GM12878 (cell line): Measurements from ENCODE around the gene NEU4. TPM values are rescaled to one million over a fixed set of nuclear protein-coding genes. Genes with fewer than 3 reads are reported as not detected.
A peak's percentile ranks its signal among the peaks of the same experiment; 100 is the strongest.

ENCODE experiments used
- BHLHE40 ChIP-seq, 2 experiments: fragments of 450-650 bp in 1 of 2; IDR thresholded peaks; 2 replicates each; pipeline ENCODE4 v1.6.1; 2011 to 2017; ENCODE audit warnings: low read depth in 2 of 2, borderline replicate concordance in 1 of 2, improper control_type of control experiment in 1 of 2, low read length in 1 of 2, mild to moderate bottlenecking in 1 of 2
- DPF2 ChIP-seq: fragments of 450-650 bp; IDR thresholded peaks from 2 replicates; pipeline ENCODE4 v1.6.1; 2017; ENCODE audit warnings: mild to moderate bottlenecking
- EGR1 ChIP-seq, 2 experiments: IDR thresholded peaks; 1 replicate in 1 of 2; 2 replicates in 1 of 2; pipeline ENCODE4 v1.6.1; 2011 to 2012; ENCODE audit warnings: low read depth in 2 of 2, low read length in 2 of 2, borderline replicate concordance in 1 of 2, mild to moderate bottlenecking in 1 of 2, moderate library complexity in 1 of 2
- HCFC1 ChIP-seq: fragments of 150-350 bp; IDR thresholded peaks from 2 replicates; pipeline ENCODE4 v1.6.1; 2014; ENCODE audit warnings: low read length
- HDAC6 ChIP-seq: fragments of 200-600 bp; sonication (generic); IDR thresholded peaks from one replicate; pipeline ENCODE4 v1.8.0; 2017; ENCODE audit warnings: antibody characterized with exemption; ENCODE audit not compliant: unreplicated experiment
- IKZF1 ChIP-seq: fragments of 450-650 bp; conservative IDR thresholded peaks from 2 replicates; pipeline ENCODE4 v1.6.1; 2017; ENCODE audit warnings: antibody characterized with exemption, mild to moderate bottlenecking
- IKZF2 ChIP-seq, 2 experiments: fragments of 450-650 bp; IDR thresholded peaks; 2 replicates each; pipeline ENCODE4 v1.6.1; 2017; ENCODE audit warnings: mild to moderate bottlenecking in 2 of 2, moderate library complexity in 2 of 2
- IRF4 ChIP-seq: IDR thresholded peaks from 2 replicates; pipeline ENCODE4 v1.6.1; 2011; ENCODE audit warnings: low read depth, low read length
- KLF5 ChIP-seq: fragments of 450-650 bp; IDR thresholded peaks from 2 replicates; pipeline ENCODE4 v1.6.1; 2014; ENCODE audit warnings: mild to moderate bottlenecking; ENCODE audit not compliant: partially characterized antibody
- MEF2B ChIP-seq: fragments of 450-650 bp; IDR thresholded peaks from 2 replicates; pipeline ENCODE4 v1.6.1; 2018; ENCODE audit warnings: mild to moderate bottlenecking, moderate library complexity; ENCODE audit not compliant: partially characterized antibody, poor library complexity, severe bottlenecking
- NFYA ChIP-seq: IDR thresholded peaks from 2 replicates; pipeline ENCODE4 v1.6.1; 2011; ENCODE audit warnings: low read depth, mild to moderate bottlenecking, low read length, improper control_type of control experiment, borderline replicate concordance
- PAX5 ChIP-seq: IDR thresholded peaks from 2 replicates; pipeline ENCODE4 v1.6.1; 2011; ENCODE audit warnings: low read depth, low read length, borderline replicate concordance
- RFX5 ChIP-seq: IDR thresholded peaks from 2 replicates; pipeline ENCODE4 v1.6.1; 2011; ENCODE audit warnings: low read depth, low read length, improper control_type of control experiment
- SRF ChIP-seq, 2 experiments: IDR thresholded peaks; 2 replicates each; pipeline ENCODE4 v1.6.1; 2011; ENCODE audit warnings: low read depth in 2 of 2, low read length in 2 of 2, mild to moderate bottlenecking in 1 of 2, moderate library complexity in 1 of 2
- ZNF207 ChIP-seq: fragments of 450-650 bp; IDR thresholded peaks from 2 replicates; pipeline ENCODE4 v1.6.1; 2014; ENCODE audit warnings: antibody characterized with exemption, mild to moderate bottlenecking, borderline replicate concordance
- ZNF24 ChIP-seq: fragments of 450-650 bp; IDR thresholded peaks from 2 replicates; pipeline ENCODE4 v1.6.1; 2017; ENCODE audit warnings: antibody characterized with exemption, mild to moderate bottlenecking
- polyA plus RNA-seq, 11 experiments: library from polyadenylated mRNA; depleted of rRNA in 4 of 11; unstranded in 6 of 11; stranded (reverse) in 5 of 11; fragments of >200 nt; fragmentation: Nextera tagmentation in 4 of 11; fragmentation: Illumina TruSeq in 1 of 11; extraction: Ambion mirVana in 4 of 11; extraction: Trizol in 1 of 11; gene quantifications; 1 replicate in 1 of 11; 2 replicates in 10 of 11; pipeline versions ENCODE4 v1.2.1 to v1.2.3, GENCODE V29; 2011 to 2016; ENCODE audit warnings: inconsistent platforms in 2 of 11, missing spikeins in 2 of 11, low read depth in 1 of 11
- total RNA-seq, 4 experiments: library from RNA; depleted of rRNA in 3 of 4; stranded (reverse); fragments of >200 nt in 3 of 4; fragmentation: Illumina TruSeq in 1 of 4; extraction: Trizol in 1 of 4; gene quantifications; 2 replicates each; pipeline versions ENCODE4 v1.2.1 to v1.2.3, GENCODE V29; 2013 to 2021
- TF ChIP-seq, protein P1 (sequence below): fragments of 150-350 bp; IDR thresholded peaks from 2 replicates; pipeline ENCODE4 v1.6.1; 2016; ENCODE audit warnings: low read depth, low read length
- TF ChIP-seq, protein P2 (sequence below): fragments of 450-650 bp; IDR thresholded peaks from 2 replicates; pipeline ENCODE4 v1.6.1; 2017; ENCODE audit warnings: mild to moderate bottlenecking, moderate library complexity
- TF ChIP-seq, protein P3 (sequence below): IDR thresholded peaks from 2 replicates; pipeline ENCODE4 v1.6.1; 2011; ENCODE audit warnings: mild to moderate bottlenecking, low read depth, low read length, moderate library complexity; ENCODE audit not compliant: insufficient replicate concordance
- TF ChIP-seq, protein P4 (sequence below): fragments of 450-650 bp; IDR thresholded peaks from 2 replicates; pipeline ENCODE4 v1.6.1; 2014; ENCODE audit warnings: mild to moderate bottlenecking

NEU4 gene
- total and polyA plus RNA-seq, 10 of the 15 experiments (the other 5 are each of a cell fraction or from before 2014, with no cell fraction given) = 0.01 to 0.28 (median 0.14) TPM; not detected in 5

DNA sequence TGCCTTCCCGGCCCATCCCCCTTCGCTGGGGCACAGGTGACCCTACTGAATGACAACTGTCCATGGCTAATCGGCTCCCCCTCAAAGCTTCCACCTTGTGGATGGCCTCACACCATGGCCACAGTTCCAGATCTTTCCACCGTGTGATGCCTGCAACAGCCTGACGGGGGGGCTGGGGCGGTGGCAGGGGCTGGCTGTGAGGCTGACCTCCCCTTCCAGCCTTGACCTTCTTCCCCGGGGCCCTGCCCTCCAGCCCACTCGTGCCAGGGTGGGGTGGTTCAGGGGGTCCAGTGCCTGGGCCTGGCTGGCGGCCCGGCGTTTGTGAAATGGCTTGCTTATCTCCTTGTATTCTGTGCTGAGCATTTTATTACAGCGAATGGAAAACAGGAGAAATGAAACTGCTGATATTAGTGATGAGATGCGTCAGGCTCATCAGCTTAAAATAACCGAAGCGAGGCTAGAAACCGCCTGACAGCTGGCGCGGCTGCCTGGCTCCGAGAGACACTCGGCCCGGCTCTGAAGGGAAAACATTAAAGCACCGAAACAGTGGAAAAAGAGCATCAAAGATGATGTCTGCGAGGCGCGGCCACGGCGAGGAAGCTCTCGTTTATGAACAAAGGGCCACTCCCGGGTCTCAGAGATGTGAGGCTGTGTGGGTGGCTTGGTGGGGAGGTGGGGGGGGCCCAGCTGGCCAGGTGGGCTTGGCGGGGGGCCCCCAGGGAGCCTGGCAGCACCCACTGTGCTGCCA lies 50.6 kb downstream of the NEU4 start (continued):
- TF ChIP-seq KLF5 = peak; percentile 68
- TF ChIP-seq HCFC1 = no peak
- TF ChIP-seq RFX5 = no peak
- peak; percentile 78 for TF ChIP-seq PAX5
- TF ChIP-seq IKZF1 = peak; percentile 95
- TF ChIP-seq DPF2 = peak; percentile 84
- no peak for TF ChIP-seq NFYA
- TF ChIP-seq, protein P1, sequence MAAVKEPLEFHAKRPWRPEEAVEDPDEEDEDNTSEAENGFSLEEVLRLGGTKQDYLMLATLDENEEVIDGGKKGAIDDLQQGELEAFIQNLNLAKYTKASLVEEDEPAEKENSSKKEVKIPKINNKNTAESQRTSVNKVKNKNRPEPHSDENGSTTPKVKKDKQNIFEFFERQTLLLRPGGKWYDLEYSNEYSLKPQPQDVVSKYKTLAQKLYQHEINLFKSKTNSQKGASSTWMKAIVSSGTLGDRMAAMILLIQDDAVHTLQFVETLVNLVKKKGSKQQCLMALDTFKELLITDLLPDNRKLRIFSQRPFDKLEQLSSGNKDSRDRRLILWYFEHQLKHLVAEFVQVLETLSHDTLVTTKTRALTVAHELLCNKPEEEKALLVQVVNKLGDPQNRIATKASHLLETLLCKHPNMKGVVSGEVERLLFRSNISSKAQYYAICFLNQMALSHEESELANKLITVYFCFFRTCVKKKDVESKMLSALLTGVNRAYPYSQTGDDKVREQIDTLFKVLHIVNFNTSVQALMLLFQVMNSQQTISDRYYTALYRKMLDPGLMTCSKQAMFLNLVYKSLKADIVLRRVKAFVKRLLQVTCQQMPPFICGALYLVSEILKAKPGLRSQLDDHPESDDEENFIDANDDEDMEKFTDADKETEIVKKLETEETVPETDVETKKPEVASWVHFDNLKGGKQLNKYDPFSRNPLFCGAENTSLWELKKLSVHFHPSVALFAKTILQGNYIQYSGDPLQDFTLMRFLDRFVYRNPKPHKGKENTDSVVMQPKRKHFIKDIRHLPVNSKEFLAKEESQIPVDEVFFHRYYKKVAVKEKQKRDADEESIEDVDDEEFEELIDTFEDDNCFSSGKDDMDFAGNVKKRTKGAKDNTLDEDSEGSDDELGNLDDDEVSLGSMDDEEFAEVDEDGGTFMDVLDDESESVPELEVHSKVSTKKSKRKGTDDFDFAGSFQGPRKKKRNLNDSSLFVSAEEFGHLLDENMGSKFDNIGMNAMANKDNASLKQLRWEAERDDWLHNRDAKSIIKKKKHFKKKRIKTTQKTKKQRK = no peak
- no peak for TF ChIP-seq HDAC6
- TF ChIP-seq IKZF2 (IDR thresholded peaks at IDR 0.05) = peak; percentile 92 to 93
- TF ChIP-seq ZNF24 = no peak
- TF ChIP-seq, protein P2, sequence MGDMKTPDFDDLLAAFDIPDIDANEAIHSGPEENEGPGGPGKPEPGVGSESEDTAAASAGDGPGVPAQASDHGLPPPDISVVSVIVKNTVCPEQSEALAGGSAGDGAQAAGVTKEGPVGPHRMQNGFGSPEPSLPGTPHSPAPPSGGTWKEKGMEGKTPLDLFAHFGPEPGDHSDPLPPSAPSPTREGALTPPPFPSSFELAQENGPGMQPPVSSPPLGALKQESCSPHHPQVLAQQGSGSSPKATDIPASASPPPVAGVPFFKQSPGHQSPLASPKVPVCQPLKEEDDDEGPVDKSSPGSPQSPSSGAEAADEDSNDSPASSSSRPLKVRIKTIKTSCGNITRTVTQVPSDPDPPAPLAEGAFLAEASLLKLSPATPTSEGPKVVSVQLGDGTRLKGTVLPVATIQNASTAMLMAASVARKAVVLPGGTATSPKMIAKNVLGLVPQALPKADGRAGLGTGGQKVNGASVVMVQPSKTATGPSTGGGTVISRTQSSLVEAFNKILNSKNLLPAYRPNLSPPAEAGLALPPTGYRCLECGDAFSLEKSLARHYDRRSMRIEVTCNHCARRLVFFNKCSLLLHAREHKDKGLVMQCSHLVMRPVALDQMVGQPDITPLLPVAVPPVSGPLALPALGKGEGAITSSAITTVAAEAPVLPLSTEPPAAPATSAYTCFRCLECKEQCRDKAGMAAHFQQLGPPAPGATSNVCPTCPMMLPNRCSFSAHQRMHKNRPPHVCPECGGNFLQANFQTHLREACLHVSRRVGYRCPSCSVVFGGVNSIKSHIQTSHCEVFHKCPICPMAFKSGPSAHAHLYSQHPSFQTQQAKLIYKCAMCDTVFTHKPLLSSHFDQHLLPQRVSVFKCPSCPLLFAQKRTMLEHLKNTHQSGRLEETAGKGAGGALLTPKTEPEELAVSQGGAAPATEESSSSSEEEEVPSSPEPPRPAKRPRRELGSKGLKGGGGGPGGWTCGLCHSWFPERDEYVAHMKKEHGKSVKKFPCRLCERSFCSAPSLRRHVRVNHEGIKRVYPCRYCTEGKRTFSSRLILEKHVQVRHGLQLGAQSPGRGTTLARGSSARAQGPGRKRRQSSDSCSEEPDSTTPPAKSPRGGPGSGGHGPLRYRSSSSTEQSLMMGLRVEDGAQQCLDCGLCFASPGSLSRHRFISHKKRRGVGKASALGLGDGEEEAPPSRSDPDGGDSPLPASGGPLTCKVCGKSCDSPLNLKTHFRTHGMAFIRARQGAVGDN = no peak
- TF ChIP-seq MEF2B = peak; percentile 33
- TF ChIP-seq, protein P3, sequence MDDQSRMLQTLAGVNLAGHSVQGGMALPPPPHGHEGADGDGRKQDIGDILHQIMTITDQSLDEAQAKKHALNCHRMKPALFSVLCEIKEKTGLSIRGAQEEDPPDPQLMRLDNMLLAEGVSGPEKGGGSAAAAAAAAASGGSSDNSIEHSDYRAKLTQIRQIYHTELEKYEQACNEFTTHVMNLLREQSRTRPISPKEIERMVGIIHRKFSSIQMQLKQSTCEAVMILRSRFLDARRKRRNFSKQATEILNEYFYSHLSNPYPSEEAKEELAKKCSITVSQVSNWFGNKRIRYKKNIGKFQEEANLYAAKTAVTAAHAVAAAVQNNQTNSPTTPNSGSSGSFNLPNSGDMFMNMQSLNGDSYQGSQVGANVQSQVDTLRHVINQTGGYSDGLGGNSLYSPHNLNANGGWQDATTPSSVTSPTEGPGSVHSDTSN = peak; percentile 44
- no peak for TF ChIP-seq ZNF207
- TF ChIP-seq SRF (IDR thresholded peaks at IDR 0.05; ENCODE audit: low read depth in 2 of 2, low read length in 2 of 2) = no peak
- peak; percentile 80; the same call in 1 of the 2 replicates for TF ChIP-seq IRF4
- TF ChIP-seq, protein P4, sequence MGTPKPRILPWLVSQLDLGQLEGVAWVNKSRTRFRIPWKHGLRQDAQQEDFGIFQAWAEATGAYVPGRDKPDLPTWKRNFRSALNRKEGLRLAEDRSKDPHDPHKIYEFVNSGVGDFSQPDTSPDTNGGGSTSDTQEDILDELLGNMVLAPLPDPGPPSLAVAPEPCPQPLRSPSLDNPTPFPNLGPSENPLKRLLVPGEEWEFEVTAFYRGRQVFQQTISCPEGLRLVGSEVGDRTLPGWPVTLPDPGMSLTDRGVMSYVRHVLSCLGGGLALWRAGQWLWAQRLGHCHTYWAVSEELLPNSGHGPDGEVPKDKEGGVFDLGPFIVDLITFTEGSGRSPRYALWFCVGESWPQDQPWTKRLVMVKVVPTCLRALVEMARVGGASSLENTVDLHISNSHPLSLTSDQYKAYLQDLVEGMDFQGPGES = no peak
- TF ChIP-seq EGR1 (IDR thresholded peaks at IDR 0.05; ENCODE audit: borderline replicate concordance in 1 of 2, low read depth in 2 of 2, low read length in 2 of 2) = peak in 1 of 2 experiments; percentile 37; a peak in 1 of 3 replicates
- TF ChIP-seq BHLHE40 (IDR thresholded peaks at IDR 0.05; ENCODE audit: borderline replicate concordance in 1 of 2, low read depth in 2 of 2, low read length in 1 of 2) = peak; percentile 25; a peak in 1 of 4 replicates
